ENCODE measurements around the gene UCK2. TPM values are rescaled to one million over a fixed set of nuclear protein-coding genes. Genes with fewer than 3 reads are reported as not detected.

Gene UCK2
- total and polyA plus RNA-seq, 10 of the 15 experiments (the other 5 are each of a cell fraction or from before 2014, with no cell fraction given) = 55.3 to 106 (median 84.9) TPM

GRCh38 chr1:165904948-165905347 lies 77.5 kb downstream of the UCK2 start:
- H3K36me3 ChIP-seq (ENCODE audit: control insufficient read depth in 2 of 2, insufficient read depth in 2 of 2, low read length in 1 of 2) = peaks cover 11 to 29% of the 10 kb centered on the region in 2 experiments; a peak in 3 of 4 replicates
- no peaks in the 10 kb centered on the region for H3K79me2 ChIP-seq (ENCODE audit: control insufficient read depth, insufficient read depth, low read length)
- CTCF ChIA-PET = interaction anchor here (1.1 to 1.4 kb wide), 4 partner anchors 9 to 76 kb away, joined by 3 read pairs; no protein-coding TSS in a partner anchor
- RAD21 ChIA-PET (ENCODE audit: unreplicated experiment) = interaction anchor here (0.5 kb wide), 1 partner anchor 159 kb away, joined by 3 read pairs; no protein-coding TSS in a partner anchor
- H3K9ac ChIP-seq (ENCODE audit: control insufficient read depth, insufficient read depth, low read length) = no peak overlapping the region
- intact Hi-C loops (cut with micrococcal nuclease; ENCODE audit: unreplicated experiment) (no loop called here), in situ Hi-C loops (cut with MboI) (no loop called here)
- no peak overlapping the region for H3K4me3 ChIP-seq
- ATAC-seq (no peak), DNase-seq (ENCODE audit: low read depth, low spot score) (no peak), FAIRE-seq (no peak)
- TF ChIP-seq IRF4 (IDR thresholded peaks at IDR 0.05; ENCODE audit: low read depth, low read length) (no peak), ZNF384 (IDR thresholded peaks at IDR 0.05; ENCODE audit: borderline replicate concordance, low read depth, low read length) (no peak), ETV6 (conservative IDR thresholded peaks at IDR 0.05 in 1 of 2, IDR thresholded peaks at IDR 0.05 in 1 of 2; ENCODE audit: borderline replicate concordance in 1 of 2, low read depth in 1 of 2) (no peak), POLR2AphosphoS5 (IDR thresholded peaks at IDR 0.05; ENCODE audit: low read length) (no peak), ZZZ3 (IDR thresholded peaks at IDR 0.05; ENCODE audit: control insufficient read depth, insufficient read length, low read depth) (no peak), RFX5 (IDR thresholded peaks at IDR 0.05; ENCODE audit: low read depth, low read length) (no peak), FOS (IDR thresholded peaks at IDR 0.05; ENCODE audit: borderline replicate concordance, extremely low read depth, insufficient read length) (no peak), RELA (IDR thresholded peaks at IDR 0.05; ENCODE audit: borderline replicate concordance, partially characterized antibody) (no peak), TAF1 (IDR thresholded peaks at IDR 0.05; ENCODE audit: borderline replicate concordance, low read depth, low read length) (no peak), SIN3A (IDR thresholded peaks at IDR 0.05; ENCODE audit: low read depth, low read length) (no peak), NR2C2 (IDR thresholded peaks at IDR 0.05; ENCODE audit: borderline replicate concordance, control insufficient read depth, insufficient read length, low read depth) (no peak), IRF5 (IDR thresholded peaks at IDR 0.05; ENCODE audit: borderline replicate concordance) (no peak), SREBF1 (IDR thresholded peaks at IDR 0.05; ENCODE audit: low read length) (no peak), FOXM1 (IDR thresholded peaks at IDR 0.05; ENCODE audit: low read depth, low read length) (no peak), SMAD1 (IDR thresholded peaks at IDR 0.05; ENCODE audit: low read depth, partially characterized antibody) (no peak), BRCA1 (IDR thresholded peaks at IDR 0.05; ENCODE audit: low read depth, low read length) (no peak)
- H3K4me1 ChIP-seq (ENCODE audit: control insufficient read depth, insufficient read depth, low read length) = no peaks in the 10 kb centered on the region
- POLR2A ChIA-PET = no interaction called here
- SMC1A ChIA-PET (ENCODE audit: uncharacterized antibody, unreplicated experiment) = interaction anchor here (1.4 to 2.9 kb wide), 4 partner anchors 11 to 208 kb away, joined by 3 to 22 read pairs (median 4); no protein-coding TSS in a partner anchor
- H3K4me2 ChIP-seq (ENCODE audit: control insufficient read depth, insufficient read depth) = no peak overlapping the region
- H3K27ac ChIP-seq (ENCODE audit: control insufficient read depth, insufficient read depth) = no peak overlapping the region
- H2AFZ ChIP-seq (ENCODE audit: control insufficient read depth, low read depth, low read length) = no peak overlapping the region
- WGBS (ENCODE audit: insufficient coverage, insufficient replicate concordance, low lambda C conversion rate, missing lambda C conversion rate) = 89% methylated on average over 4 of the region's 4 CpGs
- H4K20me1 ChIP-seq (ENCODE audit: control insufficient read depth, insufficient read depth) = no peaks in the 10 kb centered on the region
- H3K27me3 ChIP-seq (replicated peaks in 1 of 2; ENCODE audit: control insufficient read depth in 2 of 2, insufficient read depth in 2 of 2, low read length in 1 of 2) = no peaks in the 10 kb centered on the region
- BruUV-seq (replicated peaks) = no TSS peak
- H3K9me3 ChIP-seq (replicated peaks; ENCODE audit: control insufficient read depth, insufficient read depth, low read length) = no peaks in the 10 kb centered on the region
